Fibroblast of lung (primary cell): ENCODE data around the gene CTXND2.

Experiments
- CTCF ChIP-seq, 2 donors: IDR thresholded peaks in 1 of 2; conservative IDR thresholded peaks in 1 of 2; 1 replicate in 1 of 2; 2 replicates in 1 of 2; pipeline ENCODE4 v1.5.1; 2011 to 2012; ENCODE audit warnings: low read length in 2 of 2, control low read depth in 1 of 2, inconsistent platforms in 1 of 2, low read depth in 1 of 2, mild to moderate bottlenecking in 1 of 2
- EZH2 ChIP-seq: IDR thresholded peaks from 2 replicates; pipeline ENCODE4 v1.5.1; 2012; ENCODE audit warnings: low read length, control low read depth, mild to moderate bottlenecking; ENCODE audit errors: missing control alignments

GRCh38 chr1:150954708-150955107 lies 67.8 kb downstream of the CTXND2 start:
- TF ChIP-seq CTCF (conservative IDR thresholded peaks at IDR 0.05 in 1 of 2, IDR thresholded peaks at IDR 0.05 in 1 of 2; ENCODE audit: low read depth in 1 of 2, low read length in 2 of 2): no peak
- TF ChIP-seq EZH2: no peak
